ENCODE results near the gene VPS52. TPM values are rescaled to one million over a fixed set of nuclear protein-coding genes. Genes with fewer than 3 reads are reported as not detected.
A peak's percentile ranks its signal among the peaks of the same experiment; 100 is the strongest.

VPS52 gene
- total RNA-seq, 3 donors from 2014 or later: 58.2 to 82.6 (median 72.7) TPM

GRCh38 chr6:33203443-33204164 lies 68.1 kb downstream of the VPS52 start:
- Histone ChIP-seq H3K4me3 (no peak overlapping the region), H3K4me1 (ENCODE audit: low read depth) (peaks cover 37% of the 10 kb centered on the region), H3K9me3 (no peaks in the 10 kb centered on the region), H3K36me3 (ENCODE audit: low read depth) (no peaks in the 10 kb centered on the region)
- TF ChIP-seq CTCF (IDR thresholded peaks at IDR 0.05): no peak
- ATAC-seq (no peak), DNase-seq (no peak)
- intact Hi-C loops (cut with DNase I, micrococcal nuclease): no loop called here

- intact Hi-C loops (cut with DNase I, micrococcal nuclease): no loop called here
- no peak overlapping the region for H3K4me3 ChIP-seq
- no peak for TF ChIP-seq CTCF (IDR thresholded peaks at IDR 0.05)
- H3K36me3 ChIP-seq (ENCODE audit: low read depth): no peaks in the 10 kb centered on the region
- DNase-seq (no peak), ATAC-seq (no peak)
- no peaks in the 10 kb centered on the region for H3K9me3 ChIP-seq
- peaks cover 43% of the 10 kb centered on the region for H3K4me1 ChIP-seq (ENCODE audit: low read depth)
Observed at GRCh38 chr6:33202799-33203198, 68.9 kb downstream of the VPS52 start.

- H3K4me1 ChIP-seq (ENCODE audit: low read depth): peaks cover 44% of the 10 kb centered on the region
- H3K4me3 ChIP-seq: peak overlapping the region; percentile 86
- ATAC-seq (no peak), DNase-seq (no peak)
- H3K36me3 ChIP-seq (ENCODE audit: low read depth): no peaks in the 10 kb centered on the region
- intact Hi-C loops (cut with DNase I, micrococcal nuclease): no loop called here
- TF ChIP-seq CTCF (IDR thresholded peaks at IDR 0.05): no peak
- no peaks in the 10 kb centered on the region for H3K9me3 ChIP-seq
Observed at GRCh38 chr6:33201935-33202334, 69.7 kb downstream of the VPS52 start.

- peaks cover 44% of the 10 kb centered on the region for H3K4me1 ChIP-seq (ENCODE audit: low read depth)
- DNase-seq (peak; percentile 35 to 65 (median 60)), ATAC-seq (no peak)
- no peak for TF ChIP-seq CTCF (IDR thresholded peaks at IDR 0.05)
- H3K9me3 ChIP-seq: no peaks in the 10 kb centered on the region
- peak overlapping the region; percentile 86 for H3K4me3 ChIP-seq
- intact Hi-C loops (cut with DNase I, micrococcal nuclease): no loop called here
- peaks cover 3% of the 10 kb centered on the region for H3K36me3 ChIP-seq (ENCODE audit: low read depth)
Observed at GRCh38 chr6:33201147-33201545, 70.5 kb downstream of the VPS52 start.

Small RNA genes within 50 kb of the gene (microRNA-seq; reads per million reads assigned to microRNA genes)
- gene MIR219A1 (7.7 reads per million, percentile 30 among the genes with 10 or more reads in this experiment), gene MIR6834 (not detected), gene MIR6873 (not detected)

Other genes with a start within 250 kb of the VPS52 start
- 10 to 100 TPM; 46.6 to 62.0 (median 49.9) TPM for gene HLA-DPA1, start 198.2 kb downstream of the VPS52 start, total RNA-seq
- gene HLA-DPB1, start 195.9 kb downstream of the VPS52 start, total RNA-seq: 10 to 100 TPM; 31.2 to 55.0 (median 51.2) TPM
- 1 to 10 TPM in 1 of 3 donors, under 1 TPM in 2; 0.27 to 1.1 (median 0.52) TPM for gene COL11A2, start 79.4 kb downstream of the VPS52 start, total RNA-seq
- gene RXRB, start 71.2 kb downstream of the VPS52 start, total RNA-seq: 10 to 100 TPM; 45.4 to 51.1 (median 51.1) TPM
- gene SLC39A7, start 71.0 kb downstream of the VPS52 start, total RNA-seq: 100 to 1,000 TPM in 2 of 3 donors, 10 to 100 TPM in 1; 96.9 to 159 (median 106) TPM
- gene HSD17B8, start 67.2 kb downstream of the VPS52 start, total RNA-seq: 10 to 100 TPM; 12.3 to 23.2 (median 19.7) TPM
- 10 to 100 TPM; 28.4 to 45.1 (median 30.3) TPM for gene RING1, start 63.4 kb downstream of the VPS52 start, total RNA-seq
- 1,000 to 10,000 TPM; 1,579 to 1,936 (median 1,680) TPM for gene RPS18, start 199 bp upstream of the VPS52 start, total RNA-seq
- gene B3GALT4, start 5.2 kb upstream of the VPS52 start, total RNA-seq: 10 to 100 TPM; 21.6 to 41.7 (median 24.2) TPM
- gene WDR46, start 17.4 kb upstream of the VPS52 start, total RNA-seq: 10 to 100 TPM; 25.5 to 37.9 (median 30.9) TPM
- gene PFDN6, start 17.7 kb upstream of the VPS52 start, total RNA-seq: 10 to 100 TPM; 37.9 to 50.1 (median 40.2) TPM
- 10 to 100 TPM; 26.4 to 64.6 (median 38.9) TPM for gene RGL2, start 27.1 kb upstream of the VPS52 start, total RNA-seq
- gene TAPBP, start 42.2 kb upstream of the VPS52 start, total RNA-seq: 100 to 1,000 TPM; 179 to 321 (median 258) TPM
- gene ZBTB22, start 45.9 kb upstream of the VPS52 start, total RNA-seq: 10 to 100 TPM; 18.5 to 23.7 (median 20.1) TPM
- 10 to 100 TPM; 34.7 to 46.1 (median 39.7) TPM for gene DAXX, start 51.1 kb upstream of the VPS52 start, total RNA-seq
- gene KIFC1, start 119.9 kb upstream of the VPS52 start, total RNA-seq: 10 to 100 TPM in 1 of 3 donors, 1 to 10 TPM in 2; 3.5 to 21.1 (median 6.3) TPM
- 10 to 100 TPM; 29.9 to 96.5 (median 38.1) TPM for gene PHF1, start 139.1 kb upstream of the VPS52 start, total RNA-seq
- gene CUTA, start 146.2 kb upstream of the VPS52 start, total RNA-seq: 100 to 1,000 TPM; 146 to 163 (median 151) TPM
- 10 to 100 TPM in 1 of 3 donors, 1 to 10 TPM in 2; 8.1 to 39.8 (median 8.8) TPM for gene SYNGAP1, start 148.2 kb upstream of the VPS52 start, total RNA-seq
- 1 to 10 TPM; 4.3 to 5.8 (median 4.5) TPM for gene ZBTB9, start 182.7 kb upstream of the VPS52 start, total RNA-seq

Measured in mucosa of descending colon (tissue), 3 donors.